Retinal pigment epithelial cell (primary cell): ENCODE results near the gene PI16.

Experiments
- DNase-seq: peaks from one replicate; pipeline ENCODE4 v3.0.0-alpha.2; 2010; ENCODE audit warnings: low read depth
- H3K4me3 ChIP-seq: 2 replicates; pipeline ENCODE4 v1.5.1; 2011; ENCODE audit warnings: mild to moderate bottlenecking, low read length, control low read depth, moderate library complexity
- CTCF ChIP-seq: conservative IDR thresholded peaks from 2 replicates; pipeline ENCODE4 v1.5.1; 2011; ENCODE audit warnings: low read depth, low read length, control low read depth, inconsistent platforms

The PI16 gene

GRCh38 chr6:36963451-36964290 lies 9.1 kb downstream of the PI16 start:
- no peak overlapping the region for H3K4me3 ChIP-seq
- no peak for DNase-seq
- TF ChIP-seq CTCF: no peak

GRCh38 chr6:36964349-36964748 lies 9.8 kb downstream of the PI16 start:
- no peak for TF ChIP-seq CTCF
- DNase-seq: no peak
- no peak overlapping the region for H3K4me3 ChIP-seq

- DNase-seq: no peak
- no peak overlapping the region for H3K4me3 ChIP-seq
- TF ChIP-seq CTCF: no peak
Measured at GRCh38 chr6:36964908-36965307, 10.4 kb downstream of the PI16 start.

GRCh38 chr6:36967301-36967700 lies 12.8 kb downstream of the PI16 start:
- no peak for DNase-seq
- TF ChIP-seq CTCF: no peak
- no peak overlapping the region for H3K4me3 ChIP-seq

- no peak for DNase-seq
- H3K4me3 ChIP-seq: no peak overlapping the region
- no peak for TF ChIP-seq CTCF
Measured at GRCh38 chr6:36967757-36968156, 13.2 kb downstream of the PI16 start.

- DNase-seq: no peak
- TF ChIP-seq CTCF: no peak
- H3K4me3 ChIP-seq: no peak overlapping the region
Measured at GRCh38 chr6:36968266-36968977, 13.9 kb downstream of the PI16 start.
